Stimulated activated CD4-positive, alpha-beta T cell treated with anti-CD3 and anti-CD28 coated beads, Interleukin-1b, Interleukin-23, amount 100 ng/mL, for 4 hours (primary cell): Measurements from ENCODE around the gene WWTR1.

ENCODE experiments used
- DNase-seq, 2 donors: peaks; one replicate each; pipeline ENCODE4 v3.0.0-alpha.2; 2020; ENCODE audit warnings: low read depth in 2 of 2

Gene WWTR1

DNA sequence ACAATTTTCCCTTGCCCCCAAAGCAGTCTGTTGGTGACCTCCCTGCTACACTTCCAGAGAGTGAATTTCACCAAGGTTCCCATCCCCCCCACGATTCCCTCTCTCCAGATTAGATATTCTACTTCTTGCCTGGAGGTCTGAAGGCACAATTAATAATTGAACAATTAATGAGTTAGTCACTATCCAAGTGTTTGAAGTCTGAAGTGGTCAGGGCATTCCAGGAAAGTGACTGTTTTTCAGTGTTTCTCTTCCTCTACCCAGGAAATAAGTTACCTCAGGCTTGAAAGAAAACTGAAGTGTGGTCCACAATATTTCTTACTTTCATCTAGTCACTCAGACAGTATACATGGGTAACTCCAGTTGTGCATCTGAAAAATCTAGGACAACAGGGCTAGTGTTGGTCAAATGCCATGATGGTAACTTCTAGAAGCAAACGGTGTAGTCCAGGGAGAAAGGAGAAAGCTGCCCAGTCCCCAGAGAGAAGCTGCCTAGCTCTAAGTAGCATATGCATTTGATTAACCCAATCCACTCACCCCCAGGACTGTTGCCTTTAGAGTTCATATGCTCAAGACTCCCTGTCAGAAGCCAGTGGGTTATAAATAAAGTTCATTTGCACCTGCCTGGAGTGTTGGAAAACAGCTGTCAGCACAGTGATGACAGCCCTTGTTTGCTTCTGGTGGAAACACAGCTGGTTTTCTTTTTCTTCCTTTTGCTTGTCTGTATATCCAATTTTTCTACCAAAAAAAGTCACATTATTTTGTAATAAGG lies 185.6 kb downstream of the WWTR1 start:
- DNase-seq: no peak

DNA sequence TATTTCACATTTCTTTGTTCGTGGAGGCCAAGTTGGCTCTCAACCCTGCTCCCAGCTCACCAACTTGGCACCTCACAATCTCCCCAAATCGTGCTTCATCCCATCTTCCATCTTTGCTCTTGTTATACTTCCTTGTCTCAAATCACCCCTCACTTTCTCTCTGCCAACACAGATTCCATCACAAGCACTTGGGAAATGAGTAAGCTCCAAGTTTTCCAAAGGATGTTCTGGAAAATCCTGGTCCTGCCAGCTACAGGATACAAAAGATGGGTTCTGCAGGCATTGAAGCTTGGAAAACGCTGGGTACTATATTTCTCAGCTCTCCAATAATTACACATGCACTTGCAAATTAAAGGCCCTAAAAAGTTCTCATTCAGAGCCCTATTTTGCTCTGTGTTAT lies 187.4 kb downstream of the WWTR1 start:
- no peak for DNase-seq

DNA sequence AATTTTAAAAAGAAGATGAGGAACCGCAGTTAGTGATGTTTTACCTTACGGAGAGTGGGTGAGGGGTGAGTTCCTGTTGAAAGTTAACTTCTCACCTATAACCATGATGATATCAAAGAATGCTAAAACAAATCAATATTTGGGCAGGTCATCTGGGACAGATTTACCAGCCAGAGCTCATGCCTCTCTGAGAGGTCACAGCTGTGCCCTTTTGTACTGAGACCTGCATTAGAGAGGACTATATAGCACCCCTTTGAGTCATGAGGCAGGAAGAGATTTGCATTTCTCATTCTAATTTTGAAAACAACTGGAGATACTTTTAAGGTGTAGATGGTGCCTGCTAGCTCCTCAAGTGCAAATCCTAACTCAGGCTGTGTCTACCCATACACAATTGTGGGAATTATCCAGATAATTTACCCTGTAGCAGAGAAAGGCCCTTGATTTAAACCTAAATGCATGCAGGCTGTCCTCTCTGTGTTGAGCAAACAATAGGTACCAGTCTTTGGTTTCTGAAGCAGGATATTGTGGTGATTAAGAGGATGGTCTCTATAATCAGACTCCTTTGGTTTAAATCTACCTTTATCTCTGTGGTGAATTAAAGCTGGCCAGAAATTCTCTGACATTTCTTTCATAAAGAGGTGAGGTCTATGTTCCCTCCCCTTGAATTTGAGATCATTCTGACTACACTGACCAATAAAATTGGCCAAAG lies 189.2 kb downstream of the WWTR1 start:
- no peak for DNase-seq
